Loucy (cell line): ENCODE measurements around the gene ENTPD6.

Experiments used
- H2AFZ ChIP-seq: fragments of 200-600 bp; sonication (generic); 2 replicates; pipeline ENCODE4 v1.6.0; 2016; ENCODE audit warnings: antibody characterized with exemption, mild to moderate bottlenecking, low read length, moderate library complexity
- H3F3A ChIP-seq: fragments of 200-600 bp; 2 replicates; pipeline ENCODE4 v1.6.0; 2016; ENCODE audit warnings: antibody characterized with exemption, low read depth, mild to moderate bottlenecking
- H3K27me3 ChIP-seq: fragments of 200-600 bp; sonication (generic); 2 replicates; pipeline ENCODE4 v1.6.1; 2014; ENCODE audit warnings: low read length, mild to moderate bottlenecking; ENCODE audit not compliant: insufficient read depth, poor library complexity, severe bottlenecking
- H3K36me3 ChIP-seq: fragments of 200-600 bp; sonication (generic); 2 replicates; pipeline ENCODE4 v1.6.1; 2016; ENCODE audit warnings: low read length; ENCODE audit not compliant: insufficient read depth
- H3K4me1 ChIP-seq: fragments of 200-600 bp; sonication (generic); 2 replicates; pipeline ENCODE4 v1.5.1; 2014; ENCODE audit warnings: low read length, mild to moderate bottlenecking; ENCODE audit not compliant: insufficient read depth, poor library complexity, severe bottlenecking
- H3K4me2 ChIP-seq: fragments of 200-600 bp; sonication (generic); 2 replicates; pipeline ENCODE4 v1.6.0; 2014; ENCODE audit warnings: antibody characterized with exemption, low read length, low read depth, mild to moderate bottlenecking; ENCODE audit not compliant: poor library complexity, severe bottlenecking
- H3K4me3 ChIP-seq: fragments of 200-600 bp; sonication (generic); 2 replicates; pipeline ENCODE4 v1.5.1; 2014; ENCODE audit warnings: low read length, mild to moderate bottlenecking, mixed read lengths; ENCODE audit not compliant: poor library complexity, severe bottlenecking
- H3K79me2 ChIP-seq: fragments of 200-600 bp; sonication (generic); 2 replicates; pipeline ENCODE4 v1.6.1; 2014; ENCODE audit warnings: low read length; ENCODE audit not compliant: insufficient read depth
- H3K9ac ChIP-seq: fragments of 200-600 bp; sonication (generic); 2 replicates; pipeline ENCODE4 v1.6.0; 2014; ENCODE audit warnings: mild to moderate bottlenecking, low read depth, low read length, moderate library complexity; ENCODE audit not compliant: poor library complexity, severe bottlenecking
- H3K9me2 ChIP-seq: fragments of 200-600 bp; sonication (generic); replicated peaks from 2 replicates; pipeline ENCODE4 v1.6.1; 2016; ENCODE audit warnings: low read depth, low read length, mixed read lengths
- H3K9me3 ChIP-seq: fragments of 200-600 bp; sonication (generic); 2 replicates; pipeline ENCODE4 v1.6.1; 2014; ENCODE audit warnings: mild to moderate bottlenecking, antibody characterized with exemption, low read length, low read depth; ENCODE audit not compliant: insufficient read depth
- H4K20me1 ChIP-seq: fragments of 200-600 bp; sonication (generic); 2 replicates; pipeline ENCODE4 v1.6.0; 2014; ENCODE audit warnings: antibody characterized with exemption, low read length, mild to moderate bottlenecking; ENCODE audit not compliant: insufficient read depth, poor library complexity, severe bottlenecking
- CTCF ChIP-seq: fragments of 200-600 bp; sonication (generic); conservative IDR thresholded peaks from 2 replicates; pipeline ENCODE4 v1.5.1; 2014; ENCODE audit warnings: mild to moderate bottlenecking, antibody characterized with exemption, low read length
- EZH2phosphoT487 ChIP-seq: fragments of 200-600 bp; IDR thresholded peaks from 2 replicates; pipeline ENCODE4 v1.6.1; 2018; ENCODE audit warnings: antibody characterized with exemption, mild to moderate bottlenecking, moderate library complexity, borderline replicate concordance

ENTPD6 gene

GRCh38 chr20:25158043-25158442, 37.5 kb upstream of the ENTPD6 start:
- no peaks in the 10 kb centered on the region for H4K20me1 ChIP-seq
- H3K4me1 ChIP-seq = no peaks in the 10 kb centered on the region
- H3K4me2 ChIP-seq = no peak overlapping the region
- no peaks in the 10 kb centered on the region for H3K9me2 ChIP-seq
- no peak overlapping the region for H3K4me3 ChIP-seq
- no peaks in the 10 kb centered on the region for H3K27me3 ChIP-seq
- H3K36me3 ChIP-seq = no peaks in the 10 kb centered on the region
- H2AFZ ChIP-seq = no peak overlapping the region
- H3K79me2 ChIP-seq = no peaks in the 10 kb centered on the region
- no peak overlapping the region for H3K9ac ChIP-seq
- H3F3A ChIP-seq = no peaks in the 10 kb centered on the region
- TF ChIP-seq CTCF = no peak
- TF ChIP-seq EZH2phosphoT487 = no peak
- no peaks in the 10 kb centered on the region for H3K9me3 ChIP-seq

GRCh38 chr20:25160467-25160866, 35.0 kb upstream of the ENTPD6 start:
- no peaks in the 10 kb centered on the region for H4K20me1 ChIP-seq
- no peak overlapping the region for H3K9ac ChIP-seq
- H3K9me2 ChIP-seq = no peaks in the 10 kb centered on the region
- H3K79me2 ChIP-seq = no peaks in the 10 kb centered on the region
- no peaks in the 10 kb centered on the region for H3F3A ChIP-seq
- H3K36me3 ChIP-seq = no peaks in the 10 kb centered on the region
- H3K4me1 ChIP-seq = no peaks in the 10 kb centered on the region
- H2AFZ ChIP-seq = no peak overlapping the region
- TF ChIP-seq CTCF = no peak
- TF ChIP-seq EZH2phosphoT487 = no peak
- no peak overlapping the region for H3K4me3 ChIP-seq
- H3K9me3 ChIP-seq = peaks cover 5% of the 10 kb centered on the region; the same call in 1 of the 2 replicates
- no peaks in the 10 kb centered on the region for H3K27me3 ChIP-seq
- H3K4me2 ChIP-seq = no peak overlapping the region

- Histone ChIP-seq H3K4me3 (no peak overlapping the region), H3K79me2 (no peaks in the 10 kb centered on the region), H3K9me3 (peaks cover 7% of the 10 kb centered on the region; the same call in 1 of the 2 replicates), H3K4me2 (no peak overlapping the region), H3K27me3 (no peaks in the 10 kb centered on the region), H3F3A (no peaks in the 10 kb centered on the region), H3K9me2 (no peaks in the 10 kb centered on the region), H3K9ac (no peak overlapping the region), H4K20me1 (no peaks in the 10 kb centered on the region), H2AFZ (no peak overlapping the region), H3K36me3 (no peaks in the 10 kb centered on the region), H3K4me1 (no peaks in the 10 kb centered on the region)
- TF ChIP-seq EZH2phosphoT487 (no peak), CTCF (no peak)
Observed at GRCh38 chr20:25160897-25161296, 34.6 kb upstream of the ENTPD6 start.
